Fibroblast of the aortic adventitia (primary cell): ENCODE results near the gene RTL10. TPM values are rescaled to one million over a fixed set of nuclear protein-coding genes. Genes with fewer than 3 reads are reported as not detected.

ENCODE experiments used
- DNase-seq: peaks from one replicate; pipeline ENCODE4 v3.0.0-alpha.2; 2010; ENCODE audit warnings: low read depth
- H3K4me3 ChIP-seq: 2 replicates; pipeline ENCODE4 v1.5.1; 2011; ENCODE audit warnings: low read depth, mild to moderate bottlenecking, control low read depth, low read length, moderate library complexity
- CTCF ChIP-seq: IDR thresholded peaks from 2 replicates; pipeline ENCODE4 v1.5.1; 2011; ENCODE audit warnings: mild to moderate bottlenecking, low read length, control low read depth, inconsistent platforms; ENCODE audit not compliant: insufficient read depth
- total RNA-seq: library from RNA; depleted of rRNA; stranded (reverse); fragments of >200 nt; gene quantifications from 2 replicates; pipeline ENCODE4 v1.2.3, GENCODE V29; 2012; ENCODE audit warnings: low replicate concordance

Gene RTL10
- total RNA-seq, 1 donor = 10.8 TPM

DNA sequence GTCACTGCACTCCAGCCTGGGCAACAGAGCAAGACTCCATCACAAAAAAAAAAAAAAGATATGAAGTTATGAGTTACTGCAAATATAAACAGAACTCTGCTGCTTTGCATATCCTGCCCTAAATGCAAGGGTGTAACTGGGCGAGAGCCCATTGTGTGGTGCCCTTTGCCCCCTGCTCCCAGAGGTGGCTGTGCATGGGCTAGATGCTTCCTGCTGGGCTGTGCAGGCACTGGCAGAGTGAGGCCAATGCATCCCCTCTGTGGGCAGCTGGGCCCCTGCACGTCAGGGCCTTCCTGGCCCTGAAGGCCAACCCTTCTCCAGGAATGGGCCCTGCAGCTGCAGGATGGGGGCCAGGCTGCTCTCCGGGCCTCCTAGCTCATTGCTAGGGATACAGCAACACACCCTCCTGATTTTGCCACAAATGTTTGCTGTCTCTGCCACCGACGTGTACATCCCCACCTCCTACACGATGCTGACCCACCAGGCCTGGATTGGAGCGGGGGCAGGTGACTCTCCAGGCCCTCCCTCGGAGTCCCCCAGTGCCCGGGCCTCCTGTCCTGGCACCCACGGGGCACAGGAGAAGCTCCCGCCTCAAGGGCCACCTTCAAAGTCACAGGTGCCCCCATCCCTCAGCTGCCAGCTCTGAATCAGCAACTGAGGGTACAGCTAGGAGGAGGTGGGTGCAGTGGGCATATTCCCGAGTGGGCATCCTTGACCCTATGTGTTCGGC lies 46.2 kb upstream of the RTL10 start:
- no peak for DNase-seq
- no peak overlapping the region for H3K4me3 ChIP-seq
- no peak for TF ChIP-seq CTCF

DNA sequence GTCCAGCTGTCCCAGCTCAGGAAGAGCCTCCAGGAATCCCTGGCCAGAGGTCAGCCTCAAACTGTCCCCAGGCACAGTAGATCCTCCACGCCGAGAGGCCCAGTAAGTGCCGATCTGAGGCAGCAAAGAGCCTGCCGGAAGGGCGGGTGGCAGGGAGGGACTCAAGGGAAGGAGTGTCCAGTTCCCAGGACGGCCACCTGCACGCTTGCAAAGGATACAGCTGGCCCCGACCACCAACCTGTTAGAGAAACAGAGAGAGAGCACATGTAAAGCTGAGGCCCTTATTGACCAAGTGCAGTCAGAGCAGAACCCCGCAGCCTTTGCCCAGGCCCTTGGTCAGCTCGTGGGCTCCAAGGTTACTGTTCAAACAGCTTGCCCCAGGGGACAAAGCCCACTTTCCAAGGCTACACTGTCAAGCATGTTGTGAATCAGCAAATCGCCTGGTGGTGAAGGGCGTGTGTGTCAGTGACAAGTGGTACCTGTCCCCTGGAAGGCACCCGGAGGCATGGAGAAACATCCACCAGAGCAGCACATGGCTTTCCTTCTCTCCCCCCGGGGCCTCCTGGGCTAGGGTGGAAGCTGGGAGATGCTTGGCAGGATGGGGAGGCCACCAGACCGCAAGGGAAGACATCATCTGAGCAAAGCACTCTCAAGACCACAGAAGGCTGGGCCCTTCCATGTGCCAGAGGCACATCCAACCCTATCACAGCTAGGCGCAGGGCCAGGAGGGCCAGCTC lies 44.3 kb upstream of the RTL10 start:
- no peak for DNase-seq
- no peak overlapping the region for H3K4me3 ChIP-seq
- TF ChIP-seq CTCF = no peak

GRCh38 chr22:19898145-19898544 lies 43.5 kb upstream of the RTL10 start:
- H3K4me3 ChIP-seq = no peak overlapping the region
- DNase-seq = no peak
- no peak for TF ChIP-seq CTCF

- TF ChIP-seq CTCF = no peak
- no peak overlapping the region for H3K4me3 ChIP-seq
These were observed 43.1 kb upstream of the RTL10 start for GRCh38 chr22:19897726-19898125.

DNA sequence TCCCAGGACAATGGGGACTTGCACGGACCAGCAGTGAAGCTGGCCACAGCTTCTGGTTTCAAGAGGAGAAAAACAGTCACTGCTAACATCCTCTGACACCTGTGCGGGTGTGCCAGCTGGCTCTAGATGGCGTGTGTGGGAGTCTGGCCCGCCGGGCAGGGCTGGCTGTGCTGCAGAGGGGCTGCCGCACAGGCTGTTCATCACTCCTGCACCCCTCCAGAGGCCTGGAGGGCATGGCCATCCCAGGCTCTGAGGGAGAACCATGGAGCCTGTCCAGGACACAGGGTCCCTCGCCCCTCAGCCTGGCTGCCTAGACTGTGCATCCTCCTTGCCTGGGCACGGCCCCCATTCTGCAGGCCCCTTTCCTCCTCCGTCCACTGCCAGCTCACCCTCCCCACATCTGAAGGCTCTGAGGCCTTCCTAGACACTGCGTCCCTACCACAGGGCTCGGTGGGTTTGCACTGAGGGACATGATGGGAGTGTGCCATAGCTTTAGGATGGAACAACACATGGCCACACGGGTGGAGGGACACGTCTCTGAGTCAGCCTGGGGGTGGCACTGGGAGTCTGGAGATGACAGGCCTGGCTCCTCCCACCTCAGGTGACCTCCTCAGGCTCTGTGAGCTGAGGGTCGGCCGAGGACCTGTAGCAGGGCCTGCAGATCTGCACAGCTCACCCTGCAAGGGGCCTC lies 42.1 kb upstream of the RTL10 start:
- no peak for TF ChIP-seq CTCF
- no peak for DNase-seq
- H3K4me3 ChIP-seq = no peak overlapping the region

More at GRCh38 chr22:19897726-19898125, 43.1 kb upstream of the RTL10 start:
- no peak for DNase-seq

GRCh38 chr22:19895160-19895849 lies 40.6 kb upstream of the RTL10 start:
- H3K4me3 ChIP-seq = no peak overlapping the region
- TF ChIP-seq CTCF = no peak
- no peak for DNase-seq
